ENCODE measurements around the gene SMARCA4.

SMARCA4 gene

DNA sequence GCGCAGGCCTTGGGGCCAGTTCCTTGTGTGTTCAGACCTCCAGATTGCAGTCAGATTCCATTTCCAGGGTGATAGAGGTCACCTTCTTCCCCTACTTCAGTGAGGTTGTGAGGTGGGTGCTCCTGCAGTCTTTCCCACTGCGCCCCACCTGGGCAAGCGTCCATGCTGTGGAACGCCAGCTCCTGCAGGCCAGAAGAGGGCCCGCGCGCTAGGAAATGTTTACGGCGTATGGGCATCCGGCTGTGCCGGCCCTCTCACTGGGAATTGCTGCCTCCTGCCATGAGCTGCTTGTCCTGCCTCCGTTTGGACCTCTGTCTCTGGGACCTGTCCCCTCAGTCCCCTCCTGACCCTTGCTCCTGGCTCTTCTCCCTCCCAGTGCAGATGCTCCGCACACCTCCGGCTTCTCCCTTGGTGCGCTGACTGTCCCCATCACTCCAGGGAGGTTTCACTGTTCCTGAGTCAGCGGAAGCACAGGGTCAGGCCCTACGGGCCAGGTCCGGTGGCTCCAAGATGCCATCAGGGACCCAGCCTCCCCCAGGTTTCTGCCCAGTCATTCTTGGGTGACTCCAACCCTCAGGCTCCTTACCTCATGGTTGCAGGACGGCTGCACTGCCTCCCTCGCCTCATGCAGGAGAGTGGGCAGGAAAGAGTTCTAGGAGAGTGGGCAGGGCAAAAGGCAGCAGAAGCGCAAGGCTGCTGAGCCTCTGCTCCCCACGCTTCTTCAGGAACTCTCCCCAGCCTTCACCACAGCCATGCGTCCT is 56.6 kb downstream of the SMARCA4 start:
- no peak for DNase-seq

DNA sequence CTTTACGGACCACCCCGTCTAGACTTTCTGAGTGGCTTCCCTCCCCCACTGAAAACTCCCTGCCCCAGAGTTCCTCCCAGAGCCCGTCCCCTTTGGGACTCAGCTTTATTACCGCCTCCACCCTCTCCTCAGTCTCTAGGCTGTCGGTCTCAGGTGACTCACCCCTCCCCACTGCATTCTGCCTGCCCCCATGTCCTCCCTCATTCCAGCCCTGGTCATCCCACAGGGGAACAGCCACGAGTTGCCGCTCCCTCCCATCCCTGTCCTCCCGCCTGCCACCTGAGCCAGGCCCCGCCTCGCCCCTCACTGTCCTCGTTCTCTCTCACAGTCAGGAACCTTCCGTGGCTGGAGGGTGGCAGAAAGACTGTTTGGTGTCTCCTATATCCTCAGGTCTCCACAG is 57.3 kb downstream of the SMARCA4 start:
- DNase-seq = no peak

DNA sequence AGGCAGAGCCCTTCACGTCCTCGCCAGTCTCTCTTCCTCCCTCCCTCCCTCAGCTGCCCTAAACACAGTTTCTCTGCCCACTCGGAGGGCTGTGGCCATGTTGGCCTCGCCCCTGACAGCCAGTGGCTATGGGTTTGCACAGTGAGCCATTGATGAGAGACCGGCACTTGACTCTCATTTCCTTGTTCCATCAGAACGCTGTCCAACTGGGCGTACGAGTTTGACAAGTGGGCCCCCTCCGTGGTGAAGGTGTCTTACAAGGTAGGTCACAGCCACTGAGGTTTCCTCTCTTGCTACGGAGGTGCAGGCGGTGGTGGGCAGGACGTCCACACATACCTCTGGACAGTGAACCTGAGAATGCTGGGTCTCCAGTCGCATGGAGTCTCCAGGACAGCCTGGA is 57.9 kb downstream of the SMARCA4 start:
- DNase-seq = no peak

DNA sequence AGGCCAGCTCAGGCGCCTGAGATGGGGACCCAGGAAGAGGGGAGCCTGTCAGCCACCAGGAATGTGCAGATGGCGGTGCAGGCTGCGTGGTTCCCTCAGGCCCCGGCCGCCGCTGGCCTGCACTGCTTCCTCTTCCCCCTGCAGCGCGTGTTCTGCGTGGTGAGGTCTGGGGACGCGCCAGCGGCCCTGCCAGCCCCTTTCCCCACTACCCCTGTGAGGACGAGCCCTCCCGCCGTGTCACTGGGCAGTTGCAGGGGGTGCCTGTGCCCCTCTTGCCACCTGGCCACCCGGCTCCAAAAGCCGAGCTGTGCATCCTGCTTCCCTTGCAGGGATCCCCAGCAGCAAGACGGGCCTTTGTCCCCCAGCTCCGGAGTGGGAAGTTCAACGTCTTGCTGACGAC is 58.4 kb downstream of the SMARCA4 start:
- DNase-seq = no peak

DNA sequence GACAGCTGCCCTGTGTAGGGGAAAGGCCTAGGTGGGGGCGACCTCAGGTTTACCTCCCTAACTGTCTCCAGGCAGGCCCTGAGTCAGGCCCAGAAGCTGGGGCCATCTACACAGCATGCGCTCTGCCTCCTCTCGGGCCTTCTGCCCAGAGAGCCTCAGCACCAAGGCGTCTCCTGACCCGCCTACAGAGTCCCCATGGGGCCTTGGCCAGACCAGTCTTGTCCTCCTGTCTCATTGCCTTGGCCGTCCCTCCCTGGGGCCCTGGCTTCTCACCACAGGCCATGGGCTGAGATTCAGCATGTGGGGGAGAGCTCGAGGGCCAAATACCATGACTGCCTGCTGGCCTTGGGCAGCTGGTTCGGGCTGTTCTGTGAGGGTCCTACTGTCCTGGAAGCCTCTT is 59.0 kb downstream of the SMARCA4 start:
- DNase-seq = no peak

DNA sequence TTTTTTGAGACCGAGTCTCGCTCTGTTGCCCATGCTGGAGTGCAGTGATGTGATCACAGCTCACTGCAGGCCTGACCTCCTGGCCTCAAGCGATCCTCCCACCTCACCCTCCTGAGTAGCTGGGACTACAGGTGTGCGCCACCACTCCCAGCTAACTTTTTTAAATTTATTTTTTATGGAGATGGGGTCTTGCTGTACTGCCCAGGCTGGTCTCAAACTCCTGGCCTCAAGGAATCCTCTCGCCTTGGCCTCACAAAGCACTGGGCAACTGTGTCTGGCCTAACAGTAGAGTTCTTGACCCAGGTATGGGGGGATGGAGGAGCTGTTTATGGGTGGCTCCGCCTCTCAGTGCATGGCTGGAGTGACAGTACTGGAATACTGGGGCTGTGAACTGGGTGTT is 59.6 kb downstream of the SMARCA4 start:
- DNase-seq = no peak

DNA sequence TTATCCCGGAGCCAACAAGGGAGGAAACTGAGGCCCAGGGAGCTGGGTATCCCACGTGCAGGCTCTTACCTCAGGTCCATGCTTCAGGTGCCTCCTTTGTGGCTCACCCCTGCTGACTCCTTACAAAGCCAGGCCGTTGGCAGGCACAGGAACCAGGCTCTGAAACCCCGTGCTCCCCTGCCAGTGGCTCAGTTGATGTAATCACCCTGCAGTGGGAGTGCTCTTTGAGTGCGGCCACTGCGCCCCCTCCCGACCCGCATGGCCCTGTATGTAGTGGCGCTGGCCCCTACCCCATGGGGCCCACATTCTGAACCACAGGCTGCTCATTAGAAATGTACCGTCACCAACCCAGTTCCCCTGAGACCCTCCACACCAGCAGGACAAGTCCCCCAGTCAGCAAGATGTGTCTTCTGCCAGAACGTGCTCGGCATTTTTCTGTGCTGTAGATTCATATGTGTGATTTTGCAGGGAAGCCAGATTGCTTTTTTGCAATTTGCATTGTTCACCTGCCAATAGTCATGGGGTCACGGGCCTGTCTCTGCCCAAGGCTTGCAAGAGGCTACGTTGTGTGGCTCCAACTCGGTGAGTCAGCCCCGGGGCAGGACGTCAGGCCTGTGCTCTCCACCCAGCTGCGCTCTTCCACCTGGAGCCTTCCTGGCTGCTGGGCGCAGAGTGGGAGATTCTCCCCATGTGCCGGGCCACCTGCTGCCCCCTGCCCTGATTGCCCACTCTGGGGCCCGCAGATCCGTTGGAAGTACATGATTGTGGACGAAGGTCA is 60.3 kb downstream of the SMARCA4 start:
- DNase-seq = no peak

DNA sequence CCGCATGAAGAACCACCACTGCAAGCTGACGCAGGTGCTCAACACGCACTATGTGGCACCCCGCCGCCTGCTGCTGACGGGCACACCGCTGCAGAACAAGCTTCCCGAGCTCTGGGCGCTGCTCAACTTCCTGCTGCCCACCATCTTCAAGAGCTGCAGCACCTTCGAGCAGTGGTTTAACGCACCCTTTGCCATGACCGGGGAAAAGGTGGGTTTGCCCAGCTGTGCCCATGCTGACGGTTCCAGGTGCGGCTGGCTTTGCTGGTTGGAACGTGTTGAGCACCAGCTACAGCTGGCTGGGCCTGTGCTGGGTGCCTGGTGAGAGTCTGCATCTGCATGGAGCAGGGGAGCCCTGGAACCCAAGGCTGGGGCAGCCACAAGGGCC is 60.9 kb downstream of the SMARCA4 start:
- no peak for DNase-seq

DNA sequence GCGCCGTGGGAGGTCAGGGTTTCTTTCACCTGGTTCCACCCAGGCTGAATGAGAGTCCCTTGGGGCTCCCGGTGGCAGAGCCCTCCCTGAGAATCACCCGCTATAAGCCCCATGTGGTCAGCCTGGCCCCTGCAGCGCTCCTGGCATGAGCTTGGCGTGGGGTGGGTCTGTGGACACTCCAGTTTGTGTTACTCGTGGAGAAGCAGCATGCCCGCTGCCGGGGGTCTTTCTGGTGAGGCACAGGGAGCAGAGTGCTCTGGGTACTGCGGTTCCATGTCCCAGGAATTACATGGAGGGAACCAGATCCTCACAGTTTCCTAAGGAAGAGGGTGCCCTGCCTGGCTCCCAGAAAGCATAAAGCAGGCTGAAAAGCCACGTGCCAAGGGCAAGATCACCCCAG is 62.2 kb downstream of the SMARCA4 start:
- DNase-seq = no peak

DNA sequence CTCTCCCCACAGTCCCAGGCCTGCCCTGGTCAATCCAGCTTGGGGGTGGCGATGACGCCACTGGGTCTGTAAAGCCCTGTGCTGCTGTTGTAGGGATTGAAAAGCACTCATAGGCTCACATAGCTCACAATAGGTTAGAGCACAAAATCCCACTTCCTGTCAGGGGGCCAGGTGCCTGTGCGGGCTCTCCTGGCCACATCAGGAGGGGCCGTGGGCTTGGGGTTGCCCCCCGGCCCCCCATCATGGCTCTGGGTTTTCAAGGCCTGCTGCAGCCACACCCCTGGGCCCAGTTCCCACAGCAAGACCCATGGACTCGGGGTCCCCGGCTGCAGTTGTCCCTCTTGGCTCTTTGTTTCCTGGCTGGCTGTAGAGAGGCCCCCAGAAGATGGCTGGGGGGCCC is 62.9 kb downstream of the SMARCA4 start:
- DNase-seq = no peak

DNA sequence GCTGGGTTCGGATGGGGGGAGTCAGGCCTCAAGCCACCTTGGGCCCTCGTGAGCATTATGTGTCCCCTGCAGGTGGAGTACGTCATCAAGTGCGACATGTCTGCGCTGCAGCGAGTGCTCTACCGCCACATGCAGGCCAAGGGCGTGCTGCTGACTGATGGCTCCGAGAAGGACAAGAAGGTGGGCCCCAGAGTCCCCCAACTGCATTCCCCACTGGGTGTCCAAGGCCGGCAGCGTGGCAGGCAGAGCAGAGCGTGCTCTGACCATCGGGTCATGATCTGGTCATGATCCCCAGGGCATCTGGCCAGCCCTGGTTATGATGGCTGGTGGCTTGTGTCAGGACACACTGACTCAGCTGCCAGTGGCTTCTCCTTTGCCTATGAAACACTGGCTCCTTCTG is 63.4 kb downstream of the SMARCA4 start:
- no peak for DNase-seq

DNA sequence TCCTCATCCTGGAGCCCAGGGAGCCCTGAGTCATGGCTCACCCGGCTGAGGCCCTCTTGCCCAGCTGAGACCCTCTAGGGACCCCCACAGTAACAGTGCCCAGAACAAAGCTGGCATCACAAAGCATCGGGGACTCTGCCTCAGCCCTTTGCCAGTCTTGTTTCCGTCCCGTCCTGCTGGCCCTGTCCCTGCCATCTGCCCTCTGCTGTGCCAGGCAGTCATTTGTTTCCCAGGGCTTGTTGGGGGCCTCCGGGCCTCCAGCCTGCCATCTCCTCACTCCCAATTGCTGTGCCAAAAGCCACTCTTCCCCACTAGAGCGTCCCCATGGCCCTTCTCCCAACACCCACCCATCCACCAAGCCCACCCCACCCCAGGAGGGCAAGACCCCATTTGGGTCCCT is 64.2 kb downstream of the SMARCA4 start:
- DNase-seq = no peak

DNA sequence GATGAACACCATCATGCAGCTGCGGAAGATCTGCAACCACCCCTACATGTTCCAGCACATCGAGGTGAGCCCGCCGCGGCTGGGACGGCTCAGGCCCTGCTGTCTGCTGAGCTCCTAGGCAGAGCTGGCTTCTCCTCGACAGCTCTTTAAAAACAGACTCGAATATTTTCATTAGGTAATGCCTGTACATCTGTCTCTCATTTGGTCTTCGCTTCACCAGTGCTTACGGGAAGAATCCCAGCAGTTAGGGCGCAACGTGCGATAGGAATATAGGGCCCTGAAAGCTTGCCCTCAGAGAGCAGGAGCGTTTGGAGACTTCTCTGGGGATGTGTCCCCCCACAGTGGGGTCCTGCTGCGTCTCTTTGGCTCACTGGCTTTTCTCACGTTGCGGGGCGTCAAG is 64.6 kb downstream of the SMARCA4 start:
- DNase-seq = no peak

DNA sequence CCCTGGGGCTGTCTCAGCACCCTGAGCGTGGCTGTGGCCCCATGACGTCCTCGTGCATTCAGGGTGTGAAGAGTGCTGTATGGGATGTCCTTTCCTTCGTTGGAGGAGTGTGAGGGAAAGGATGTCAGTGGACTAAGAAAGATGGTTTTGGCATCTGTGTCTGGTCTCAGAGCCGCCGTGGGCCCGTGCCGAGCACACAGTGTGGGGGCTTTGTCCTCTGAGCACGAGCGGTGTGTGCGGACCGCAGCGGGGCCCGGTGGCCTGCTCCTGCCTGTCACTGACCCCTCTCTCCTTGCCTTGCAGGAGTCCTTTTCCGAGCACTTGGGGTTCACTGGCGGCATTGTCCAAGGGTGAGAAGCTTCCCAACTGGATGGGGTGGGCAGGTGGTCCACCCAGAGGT is 65.2 kb downstream of the SMARCA4 start:
- no peak for DNase-seq

DNA sequence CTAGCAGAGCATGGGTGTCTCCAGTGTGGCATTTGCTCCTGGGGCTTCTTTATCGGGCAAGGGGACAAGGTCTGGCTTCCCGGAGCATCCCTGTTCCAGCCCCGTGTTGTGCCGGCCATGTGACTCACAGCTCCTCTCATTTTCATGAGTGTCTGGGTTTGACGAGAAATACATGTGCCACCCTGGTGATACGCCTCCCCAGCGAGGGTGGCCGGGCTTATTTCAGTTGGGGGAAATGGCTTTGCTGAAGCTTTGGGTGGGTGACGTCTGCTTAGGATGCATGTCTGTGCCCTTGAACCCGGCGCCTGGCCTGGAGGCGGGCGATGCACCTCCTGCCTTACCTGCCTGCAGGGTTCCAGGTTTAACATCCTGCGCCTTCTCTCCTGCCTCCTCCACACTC is 66.6 kb downstream of the SMARCA4 start:
- DNase-seq = no peak

DNA sequence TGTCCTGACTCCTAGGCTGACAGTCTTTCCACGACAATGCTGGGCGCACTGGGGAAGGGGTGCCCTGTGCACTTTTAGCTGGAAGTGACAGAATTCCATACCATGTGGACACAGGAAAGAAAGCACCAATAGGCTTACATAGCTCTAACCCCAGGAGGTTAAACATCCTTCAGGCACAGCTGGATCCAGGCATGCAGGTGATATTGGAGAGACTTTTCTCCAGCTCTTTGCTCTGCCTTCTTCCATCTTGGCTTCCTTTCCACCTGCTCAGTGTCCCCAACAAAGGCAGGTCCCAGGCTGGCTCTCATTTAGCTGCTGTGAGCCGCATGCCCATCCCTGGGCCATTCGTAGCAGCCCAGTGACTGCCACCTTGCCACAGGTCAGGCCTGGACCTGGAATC is 67.3 kb downstream of the SMARCA4 start:
- DNase-seq = no peak

DNA sequence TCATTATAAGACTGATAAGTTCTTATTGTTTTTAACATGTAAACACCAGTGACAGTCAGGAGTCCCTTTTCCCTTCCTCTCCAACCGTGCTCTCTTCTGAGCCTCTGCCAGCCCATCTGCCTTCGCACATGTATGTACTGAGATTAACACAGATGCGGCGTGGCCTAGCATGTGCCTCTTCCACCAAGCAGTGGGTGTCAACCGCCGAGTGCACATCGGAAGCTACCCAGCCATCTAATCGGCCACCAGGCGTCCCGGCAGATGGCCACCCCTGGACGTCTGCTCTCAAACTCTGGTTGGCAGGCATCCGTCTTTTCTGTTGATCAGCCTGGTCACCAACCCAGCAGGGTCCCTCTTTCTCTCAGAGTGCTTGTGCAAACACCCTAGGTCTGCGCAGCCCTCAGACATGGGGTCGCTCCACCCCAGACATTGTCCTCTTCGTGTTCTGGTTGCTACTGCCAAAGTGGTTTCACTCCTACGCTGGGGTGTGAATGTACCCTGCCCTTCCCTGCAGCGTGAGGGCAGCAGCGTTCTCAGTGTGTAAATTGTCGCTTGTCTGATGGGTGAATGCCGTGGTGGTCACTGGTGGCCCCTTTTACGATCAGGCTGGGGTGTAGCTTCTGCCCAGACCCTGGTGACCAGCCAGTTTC is 70.7 kb downstream of the SMARCA4 start:
- DNase-seq = no peak

DNA sequence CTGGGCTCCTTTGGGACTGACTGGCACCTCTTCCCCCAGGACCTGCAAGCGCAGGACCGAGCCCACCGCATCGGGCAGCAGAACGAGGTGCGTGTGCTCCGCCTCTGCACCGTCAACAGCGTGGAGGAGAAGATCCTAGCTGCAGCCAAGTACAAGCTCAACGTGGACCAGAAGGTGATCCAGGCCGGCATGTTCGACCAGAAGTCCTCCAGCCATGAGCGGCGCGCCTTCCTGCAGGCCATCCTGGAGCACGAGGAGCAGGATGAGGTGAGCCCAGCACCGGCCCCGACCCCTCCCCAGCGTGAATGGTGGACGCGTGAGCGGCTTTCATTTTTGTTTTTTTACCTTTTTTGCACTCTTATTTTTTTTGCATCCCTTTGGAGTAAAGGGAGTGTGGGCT is 72.4 kb downstream of the SMARCA4 start:
- DNase-seq = no peak

DNA sequence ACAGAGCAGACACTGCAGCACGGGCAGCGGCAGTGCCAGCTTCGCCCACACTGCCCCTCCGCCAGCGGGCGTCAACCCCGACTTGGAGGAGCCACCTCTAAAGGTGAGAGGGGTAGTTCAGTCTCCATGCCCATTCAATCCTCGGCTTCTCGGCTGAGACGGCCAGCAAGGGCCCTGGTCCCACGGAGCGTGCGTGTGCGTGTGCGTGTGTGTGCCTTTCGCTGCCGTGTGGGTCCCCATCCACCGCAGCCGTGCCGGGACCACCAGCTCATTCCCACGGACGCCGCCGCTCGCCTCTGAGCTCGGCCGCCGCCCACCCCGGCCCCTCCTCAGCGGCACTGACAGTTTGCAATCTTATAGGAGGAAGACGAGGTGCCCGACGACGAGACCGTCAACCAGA is 72.9 kb downstream of the SMARCA4 start:
- no peak for DNase-seq

DNA sequence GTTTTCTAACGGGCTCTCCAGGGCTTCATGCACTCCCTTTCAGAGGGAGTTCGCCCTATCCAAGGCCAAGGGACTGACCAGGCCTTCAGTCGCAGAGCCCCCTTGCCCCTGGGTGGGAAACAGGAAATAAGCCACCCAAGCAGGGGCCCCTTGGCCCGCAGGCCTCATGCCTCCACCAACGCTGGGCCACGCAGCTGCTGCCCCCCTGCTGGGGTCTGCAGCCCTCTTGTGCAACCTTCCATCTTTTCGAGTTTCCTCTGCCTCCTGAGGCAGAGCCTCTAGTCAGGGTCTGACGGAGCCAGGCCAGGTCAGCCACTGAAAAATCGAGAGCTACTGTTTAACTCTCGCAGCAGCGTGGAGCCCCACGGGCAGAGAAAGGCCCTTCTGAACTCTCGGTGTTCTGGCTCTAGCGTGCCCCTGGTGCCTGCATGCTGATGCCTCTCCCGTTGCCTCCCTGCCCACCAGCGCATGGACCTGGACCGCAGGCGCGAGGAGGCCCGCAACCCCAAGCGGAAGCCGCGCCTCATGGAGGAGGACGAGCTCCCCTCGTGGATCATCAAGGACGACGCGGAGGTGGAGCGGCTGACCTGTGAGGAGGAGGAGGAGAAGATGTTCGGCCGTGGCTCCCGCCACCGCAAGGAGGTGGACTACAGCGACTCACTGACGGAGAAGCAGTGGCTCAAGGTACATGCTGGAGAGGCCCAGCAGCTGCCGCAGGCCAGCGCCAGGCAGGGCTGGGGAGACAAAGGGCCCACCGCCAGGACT is 73.8 kb downstream of the SMARCA4 start:
- no peak for DNase-seq

DNA sequence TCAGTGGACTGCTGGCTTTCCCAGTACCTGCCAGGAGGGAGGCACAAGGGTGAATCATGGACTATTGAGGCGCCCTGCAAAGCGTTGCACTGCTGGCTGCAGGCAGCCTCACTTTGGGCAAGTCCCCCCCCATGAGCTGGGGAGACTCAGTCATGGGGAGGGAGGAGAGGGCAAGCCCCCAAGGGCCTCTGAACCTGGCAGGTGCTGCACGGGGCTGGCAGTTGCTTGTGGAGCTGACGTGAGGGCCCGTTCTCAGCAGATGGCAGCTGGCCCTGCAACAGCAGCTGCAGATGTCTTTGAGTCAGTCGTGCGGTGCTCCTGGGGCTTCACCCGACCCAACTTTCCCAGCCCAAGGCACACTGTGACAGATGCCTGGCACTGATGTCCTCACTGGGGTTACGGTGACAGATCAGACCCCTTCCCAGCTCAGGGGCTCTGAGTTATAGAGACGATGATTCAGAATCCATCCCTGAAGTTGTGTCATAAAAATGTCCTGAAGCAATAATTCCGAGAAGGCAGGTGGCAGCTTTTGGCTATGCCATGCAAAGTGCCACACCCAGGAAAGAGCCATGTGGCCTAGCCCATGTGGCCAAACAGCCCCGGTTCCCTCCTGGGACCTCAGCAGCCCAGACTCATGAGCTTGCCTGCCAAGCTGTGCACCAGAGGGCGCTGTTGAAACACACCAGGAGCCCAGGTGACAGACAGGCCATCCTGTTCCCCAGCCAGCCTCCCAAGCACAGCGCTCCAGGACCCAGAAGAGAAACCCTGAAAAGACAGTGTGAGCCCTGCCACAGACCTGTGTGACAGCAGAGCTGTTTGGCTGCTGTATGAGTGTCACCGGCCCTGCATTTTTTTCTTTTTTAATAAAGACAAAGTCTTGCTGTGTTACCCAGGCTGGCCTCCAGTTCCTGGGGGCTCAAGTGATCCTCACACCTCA is 74.9 kb downstream of the SMARCA4 start:
- peak; percentile 88 for DNase-seq

DNA sequence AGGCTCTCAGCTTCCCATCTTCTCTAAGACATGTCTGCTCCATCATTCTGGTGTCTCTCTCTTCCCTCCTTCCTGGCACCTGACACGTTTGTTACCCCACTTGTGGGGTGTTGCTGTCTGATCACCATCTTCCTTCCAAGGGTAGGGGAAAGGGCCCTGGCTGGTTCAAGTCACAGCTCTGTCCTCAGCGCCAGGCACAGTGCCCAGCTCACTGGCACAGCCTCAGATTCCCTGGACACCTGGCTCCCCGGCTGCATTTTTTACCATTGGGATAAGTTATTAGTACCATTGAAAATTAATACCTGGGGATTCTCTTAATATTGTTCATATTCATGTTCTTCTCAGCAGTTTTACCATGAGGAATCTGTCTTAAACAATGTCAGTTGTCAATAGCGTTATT is 77.7 kb downstream of the SMARCA4 start:
- no peak for DNase-seq
